Smooth muscle cell (in vitro differentiated cells): ENCODE measurements around the gene LRRC4C. TPM values are rescaled to one million over a fixed set of nuclear protein-coding genes. Genes with fewer than 3 reads are reported as not detected.

Experiments
- DNase-seq: peaks from one replicate; lab custom pipeline; 2025; ENCODE audit not compliant: unreplicated experiment; lab: John Stamatoyannopoulos, UW
- H2AFZ ChIP-seq: fragments of 200-600 bp; sonication (generic); 2 replicates; pipeline ENCODE4 v1.6.0; 2016; ENCODE audit warnings: antibody characterized with exemption, low read depth, mild to moderate bottlenecking
- H3F3A ChIP-seq: fragments of 200-600 bp; sonication (generic); 2 replicates; pipeline ENCODE4 v1.6.0; 2017; ENCODE audit warnings: antibody characterized with exemption, low read depth
- H3K27ac ChIP-seq: fragments of 200-600 bp; sonication (generic); 2 replicates; pipeline ENCODE4 v1.5.1; 2016; ENCODE audit warnings: low read depth, mild to moderate bottlenecking
- H3K27me3 ChIP-seq: fragments of 200-600 bp; sonication (generic); 2 replicates; pipeline ENCODE4 v1.6.1; 2016; ENCODE audit warnings: low read depth, mild to moderate bottlenecking
- H3K36me3 ChIP-seq: fragments of 200-600 bp; sonication (generic); 2 replicates; pipeline ENCODE4 v1.5.1; 2016; ENCODE audit warnings: low read depth
- H3K4me1 ChIP-seq: fragments of 200-600 bp; sonication (generic); 2 replicates; pipeline ENCODE4 v1.5.1; 2016; ENCODE audit warnings: low read depth
- H3K4me2 ChIP-seq: fragments of 200-600 bp; sonication (generic); 2 replicates; pipeline ENCODE4 v1.6.0; 2016; ENCODE audit warnings: mild to moderate bottlenecking
- H3K4me3 ChIP-seq: fragments of 200-600 bp; sonication (generic); 2 replicates; pipeline ENCODE4 v1.5.1; 2016; ENCODE audit warnings: mild to moderate bottlenecking
- H3K79me2 ChIP-seq: fragments of 200-600 bp; sonication (generic); 2 replicates; pipeline ENCODE4 v1.6.0; 2016; ENCODE audit warnings: low read depth, mild to moderate bottlenecking
- H3K9ac ChIP-seq: fragments of 200-600 bp; sonication (generic); 2 replicates; pipeline ENCODE4 v1.6.0; 2016; ENCODE audit warnings: low read depth
- H3K9me3 ChIP-seq: fragments of 200-600 bp; sonication (generic); replicated peaks from 2 replicates; pipeline ENCODE4 v1.5.1; 2016; ENCODE audit warnings: low read depth
- H4K20me1 ChIP-seq: fragments of 200-600 bp; sonication (generic); 2 replicates; pipeline ENCODE4 v1.6.0; 2016; ENCODE audit warnings: low read depth
- WGBS: methylation state at CpG from one replicate; pipeline ENCODE4 v1.1.7; 2016; ENCODE audit warnings: low lambda C conversion rate; 5-methylcytosine and 5-hydroxymethylcytosine counted together
- polyA plus RNA-seq: library from polyadenylated mRNA; unstranded; fragments of >200 nt; fragmentation: Nextera tagmentation; extraction: Ambion mirVana; gene quantifications from 2 replicates; pipeline ENCODE4 v1.2.1, GENCODE V29; 2016
- total RNA-seq: library from RNA; depleted of rRNA; stranded (reverse); fragments of >200 nt; gene quantifications from 2 replicates; pipeline ENCODE4 v1.2.3, GENCODE V29; 2014
- TF ChIP-seq, protein P1 (sequence below): fragments of 200-600 bp; sonication (generic); IDR thresholded peaks from 2 replicates; pipeline ENCODE4 v1.5.1; 2017; ENCODE audit warnings: borderline replicate concordance, mild to moderate bottlenecking, antibody characterized with exemption; ENCODE audit not compliant: insufficient read depth, poor library complexity, severe bottlenecking

Gene LRRC4C
- total and polyA plus RNA-seq, 2 experiments from 2014 or later = 7.3 to 10.1 TPM

- Histone ChIP-seq H3K79me2 (no peaks in the 10 kb centered on the region), H3K9ac (no peak overlapping the region), H3K36me3 (no peaks in the 10 kb centered on the region), H3K27me3 (no peaks in the 10 kb centered on the region), H3F3A (no peaks in the 10 kb centered on the region), H3K4me2 (no peak overlapping the region), H3K9me3 (no peaks in the 10 kb centered on the region), H2AFZ (no peak overlapping the region), H3K27ac (no peak overlapping the region), H4K20me1 (no peaks in the 10 kb centered on the region), H3K4me1 (no peaks in the 10 kb centered on the region), H3K4me3 (no peak overlapping the region)
- WGBS = 96% methylated on average over 4 of the region's 4 CpGs
- TF ChIP-seq, protein P1, sequence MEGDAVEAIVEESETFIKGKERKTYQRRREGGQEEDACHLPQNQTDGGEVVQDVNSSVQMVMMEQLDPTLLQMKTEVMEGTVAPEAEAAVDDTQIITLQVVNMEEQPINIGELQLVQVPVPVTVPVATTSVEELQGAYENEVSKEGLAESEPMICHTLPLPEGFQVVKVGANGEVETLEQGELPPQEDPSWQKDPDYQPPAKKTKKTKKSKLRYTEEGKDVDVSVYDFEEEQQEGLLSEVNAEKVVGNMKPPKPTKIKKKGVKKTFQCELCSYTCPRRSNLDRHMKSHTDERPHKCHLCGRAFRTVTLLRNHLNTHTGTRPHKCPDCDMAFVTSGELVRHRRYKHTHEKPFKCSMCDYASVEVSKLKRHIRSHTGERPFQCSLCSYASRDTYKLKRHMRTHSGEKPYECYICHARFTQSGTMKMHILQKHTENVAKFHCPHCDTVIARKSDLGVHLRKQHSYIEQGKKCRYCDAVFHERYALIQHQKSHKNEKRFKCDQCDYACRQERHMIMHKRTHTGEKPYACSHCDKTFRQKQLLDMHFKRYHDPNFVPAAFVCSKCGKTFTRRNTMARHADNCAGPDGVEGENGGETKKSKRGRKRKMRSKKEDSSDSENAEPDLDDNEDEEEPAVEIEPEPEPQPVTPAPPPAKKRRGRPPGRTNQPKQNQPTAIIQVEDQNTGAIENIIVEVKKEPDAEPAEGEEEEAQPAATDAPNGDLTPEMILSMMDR = no peak
- no peak for DNase-seq
Measured at GRCh38 chr11:41435531-41435930, 23.9 kb downstream of the LRRC4C start.

DNA sequence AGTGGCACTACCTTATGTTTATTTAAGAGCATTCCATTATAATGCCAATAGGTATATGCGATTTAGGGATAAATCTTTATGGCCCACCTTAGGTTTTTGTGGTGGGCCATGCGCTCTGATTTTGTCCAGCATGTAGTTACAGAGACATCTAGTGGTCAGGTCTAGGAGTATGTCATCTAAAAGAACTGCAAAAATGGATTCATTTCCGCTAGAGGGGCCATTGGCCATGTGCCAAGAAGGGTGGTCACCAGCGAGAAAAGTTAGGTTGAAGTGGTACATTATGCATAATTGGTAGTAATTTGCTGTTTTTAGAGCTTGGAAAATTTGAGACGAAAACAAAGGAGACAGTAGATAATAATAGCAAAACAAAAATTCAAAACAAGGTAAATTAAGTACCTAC lies 27.7 kb downstream of the LRRC4C start:
- H3K4me1 ChIP-seq = no peaks in the 10 kb centered on the region
- no peak for DNase-seq

GRCh38 chr11:41419901-41420300 lies 39.6 kb downstream of the LRRC4C start:
- no peaks in the 10 kb centered on the region for H3F3A ChIP-seq
- no peak overlapping the region for H3K4me3 ChIP-seq
- no peak for DNase-seq
- H4K20me1 ChIP-seq = no peaks in the 10 kb centered on the region
- H3K4me1 ChIP-seq = no peaks in the 10 kb centered on the region
- H3K4me2 ChIP-seq = no peak overlapping the region
- H3K79me2 ChIP-seq = no peaks in the 10 kb centered on the region
- no peaks in the 10 kb centered on the region for H3K27me3 ChIP-seq
- no peak overlapping the region for H3K27ac ChIP-seq
- no peak overlapping the region for H3K9ac ChIP-seq
- no peaks in the 10 kb centered on the region for H3K9me3 ChIP-seq
- no peaks in the 10 kb centered on the region for H3K36me3 ChIP-seq
- TF ChIP-seq, protein P1 = no peak
- 99% methylated on average over 4 of the region's 4 CpGs for WGBS
- H2AFZ ChIP-seq = no peak overlapping the region

More for the DNA sequence above, 27.7 kb downstream of the LRRC4C start:
- Histone ChIP-seq H4K20me1 (no peaks in the 10 kb centered on the region), H3K9ac (no peak overlapping the region), H3K4me3 (no peak overlapping the region), H3K36me3 (no peaks in the 10 kb centered on the region), H2AFZ (no peak overlapping the region), H3K9me3 (no peaks in the 10 kb centered on the region), H3K4me2 (no peak overlapping the region), H3K79me2 (no peaks in the 10 kb centered on the region), H3K27me3 (no peaks in the 10 kb centered on the region), H3F3A (no peaks in the 10 kb centered on the region), H3K27ac (no peak overlapping the region)
- TF ChIP-seq, protein P1 = peak; percentile 65
- 20% methylated on average over 5 of the region's 5 CpGs for WGBS

DNA sequence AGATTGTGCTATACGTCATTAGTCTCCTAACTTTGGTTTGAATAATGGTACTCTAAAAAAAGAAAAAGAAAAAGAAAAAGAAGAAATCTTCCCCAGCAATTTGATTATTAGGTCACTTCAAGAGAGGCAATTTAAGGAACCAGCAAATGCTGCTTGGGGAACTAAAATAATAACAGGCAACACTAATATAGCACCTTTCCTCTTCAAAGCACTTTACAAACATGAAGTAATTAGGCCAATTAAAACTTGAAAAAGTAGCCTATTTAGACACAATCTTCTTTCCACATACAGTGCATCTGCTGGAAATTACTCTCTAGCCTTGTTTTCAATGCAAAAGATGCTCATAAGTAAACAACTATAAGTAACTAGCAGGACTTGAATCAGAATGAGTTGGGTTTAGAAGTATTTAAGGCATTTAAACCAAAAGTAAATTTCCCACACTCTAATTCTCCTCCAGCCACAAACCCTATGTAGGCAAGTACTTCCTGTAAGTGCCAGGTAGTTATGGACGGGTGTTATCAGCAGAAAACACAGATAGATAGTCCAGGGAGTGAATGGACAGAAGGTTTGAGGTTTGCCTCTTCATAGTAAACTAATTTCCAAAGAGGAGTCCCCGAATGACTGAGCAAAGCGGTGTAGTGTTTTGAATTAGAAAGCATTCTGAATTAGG lies 44.5 kb downstream of the LRRC4C start:
- no peaks in the 10 kb centered on the region for H3K4me1 ChIP-seq
- H3F3A ChIP-seq = no peaks in the 10 kb centered on the region
- no peak overlapping the region for H3K9ac ChIP-seq
- H3K9me3 ChIP-seq = no peaks in the 10 kb centered on the region
- no peaks in the 10 kb centered on the region for H3K79me2 ChIP-seq
- H3K4me3 ChIP-seq = no peak overlapping the region
- no peak for DNase-seq
- TF ChIP-seq, protein P1 = no peak
- H3K36me3 ChIP-seq = no peaks in the 10 kb centered on the region
- WGBS = 62% methylated on average over 4 of the region's 4 CpGs
- H3K27me3 ChIP-seq = no peaks in the 10 kb centered on the region
- no peak overlapping the region for H3K27ac ChIP-seq
- no peaks in the 10 kb centered on the region for H4K20me1 ChIP-seq
- H3K4me2 ChIP-seq = no peak overlapping the region
- no peak overlapping the region for H2AFZ ChIP-seq
